MM.1S (cell line): Measurements from ENCODE around the gene CRIP2.

Source experiments
- DNase-seq: peaks from one replicate; pipeline ENCODE4 v3.0.0-alpha.2; 2015
- H2AFZ ChIP-seq: fragments of 300-600 bp; sonication (generic); 2 replicates; pipeline ENCODE4 v1.6.0; 2016; ENCODE audit warnings: antibody characterized with exemption, low read length
- H3F3A ChIP-seq: fragments of 300-600 bp; sonication (generic); 2 replicates; pipeline ENCODE4 v1.6.1; 2016; ENCODE audit warnings: mild to moderate bottlenecking, antibody characterized with exemption, low read length, moderate library complexity, mixed read lengths; ENCODE audit not compliant: insufficient read depth
- H3K27ac ChIP-seq: fragments of 300-600 bp; sonication (generic); 2 replicates; pipeline ENCODE4 v1.5.1; 2016; ENCODE audit warnings: mild to moderate bottlenecking, low read length
- H3K27me3 ChIP-seq: fragments of 300-600 bp; sonication (generic); replicated peaks from 2 replicates; pipeline ENCODE4 v1.6.0; 2016; ENCODE audit warnings: low read length; ENCODE audit not compliant: insufficient read depth
- H3K36me3 ChIP-seq: fragments of 300-600 bp; sonication (generic); replicated peaks from 2 replicates; pipeline ENCODE4 v1.6.1; 2016; ENCODE audit warnings: mild to moderate bottlenecking, low read length, mixed read lengths; ENCODE audit not compliant: insufficient read depth
- H3K4me1 ChIP-seq: fragments of 300-600 bp; sonication (generic); 2 replicates; pipeline ENCODE4 v1.6.1; 2016; ENCODE audit warnings: low read length, mixed read lengths
- H3K4me2 ChIP-seq: fragments of 300-600 bp; sonication (generic); 2 replicates; pipeline ENCODE4 v1.6.0; 2016; ENCODE audit warnings: low read depth, low read length
- H3K4me3 ChIP-seq: fragments of 300-600 bp; sonication (generic); 2 replicates; pipeline ENCODE4 v1.5.1; 2016; ENCODE audit warnings: low read length, mixed read lengths
- H3K79me2 ChIP-seq: fragments of 300-600 bp; sonication (generic); 2 replicates; pipeline ENCODE4 v1.6.1; 2016; ENCODE audit warnings: mixed run types, low read length, mixed read lengths
- H3K9ac ChIP-seq: fragments of 300-600 bp; sonication (generic); 2 replicates; pipeline ENCODE4 v1.6.1; 2016; ENCODE audit warnings: low read length, mixed read lengths
- H3K9me2 ChIP-seq: fragments of 300-600 bp; sonication (generic); replicated peaks from 2 replicates; pipeline ENCODE4 v1.6.1; 2016; ENCODE audit warnings: mild to moderate bottlenecking, low read length, mixed read lengths; ENCODE audit not compliant: insufficient read depth
- H3K9me3 ChIP-seq: fragments of 300-600 bp; sonication (generic); replicated peaks from 2 replicates; pipeline ENCODE4 v1.6.1; 2016; ENCODE audit warnings: mild to moderate bottlenecking, low read length, mixed read lengths; ENCODE audit not compliant: insufficient read depth
- H4K20me1 ChIP-seq: fragments of 300-600 bp; sonication (generic); 2 replicates; pipeline ENCODE4 v1.6.1; 2016; ENCODE audit warnings: mild to moderate bottlenecking, low read length, moderate library complexity, mixed read lengths; ENCODE audit not compliant: insufficient read depth
- EZH2 ChIP-seq: fragments of 300-600 bp; sonication (generic); optimal IDR thresholded peaks from 2 replicates; pipeline ENCODE3; 2017; ENCODE audit warnings: low read depth, mild to moderate bottlenecking, antibody characterized with exemption, low read length, mixed read lengths
- EZH2phosphoT487 ChIP-seq: fragments of 300-600 bp; sonication (generic); IDR thresholded peaks from 2 replicates; pipeline ENCODE4 v1.6.1; 2018; ENCODE audit warnings: antibody characterized with exemption, low read length
- TF ChIP-seq, protein P1 (sequence below): fragments of 300-600 bp; sonication (generic); IDR thresholded peaks from 2 replicates; pipeline ENCODE4 v1.5.1; 2016; ENCODE audit warnings: antibody characterized with exemption, low read length, mixed read lengths

The CRIP2 gene

DNA sequence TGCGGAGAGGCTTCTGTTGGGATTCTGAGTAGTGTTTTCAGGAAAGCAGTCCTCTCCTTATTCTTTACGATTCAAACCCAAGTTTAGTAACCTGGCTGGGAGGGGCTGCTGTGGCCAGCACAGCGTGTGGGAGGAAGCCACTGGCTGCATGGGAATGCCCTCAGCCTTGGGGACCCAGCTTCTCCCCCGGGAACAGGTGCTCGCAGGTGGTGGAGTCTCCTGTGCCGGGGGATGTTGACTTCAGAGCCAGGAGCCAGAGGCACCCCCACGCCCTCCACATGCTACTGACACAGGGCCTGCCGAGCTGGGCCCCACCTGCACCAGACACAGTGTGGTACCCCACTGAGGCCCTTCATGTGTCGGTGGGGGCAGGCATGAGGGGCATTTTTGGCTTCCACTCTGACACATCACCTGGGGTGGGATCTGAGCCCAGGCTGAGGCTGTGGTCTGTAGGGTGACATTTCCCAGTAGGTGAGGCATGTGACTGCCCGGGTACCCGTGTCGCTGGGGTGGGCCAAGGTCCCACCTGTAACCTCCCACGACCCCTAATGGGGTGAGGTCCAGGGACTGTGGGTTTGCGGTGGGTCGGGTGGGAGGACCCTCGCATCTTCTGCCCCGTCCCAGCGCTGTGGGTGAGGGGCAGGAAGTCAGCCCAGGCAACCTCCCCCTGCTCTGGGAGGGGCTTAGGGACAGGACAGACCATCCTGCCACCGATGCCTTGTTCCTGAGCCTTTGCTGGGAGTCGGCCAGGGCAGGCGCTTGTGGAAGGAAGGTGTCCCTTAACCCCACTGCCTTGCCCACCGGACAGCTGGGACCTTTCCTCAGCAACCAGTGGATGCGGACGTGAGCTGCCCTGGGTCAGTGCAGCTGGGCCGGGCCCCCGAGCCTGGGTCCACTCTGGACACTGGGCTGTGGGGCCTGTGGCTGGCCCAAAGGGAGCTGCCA lies 28.4 kb upstream of the CRIP2 start:
- Histone ChIP-seq H3K9me3 (no peaks in the 10 kb centered on the region), H3K4me1 (no peaks in the 10 kb centered on the region), H3K9ac (no peak overlapping the region), H3K36me3 (no peaks in the 10 kb centered on the region), H3F3A (no peaks in the 10 kb centered on the region), H4K20me1 (no peaks in the 10 kb centered on the region), H2AFZ (no peak overlapping the region), H3K4me3 (no peak overlapping the region), H3K9me2 (no peaks in the 10 kb centered on the region), H3K79me2 (no peaks in the 10 kb centered on the region), H3K4me2 (no peak overlapping the region), H3K27me3 (no peaks in the 10 kb centered on the region), H3K27ac (no peak overlapping the region)
- no peak for TF ChIP-seq EZH2phosphoT487
- TF ChIP-seq EZH2: no peak
- TF ChIP-seq, protein P1, sequence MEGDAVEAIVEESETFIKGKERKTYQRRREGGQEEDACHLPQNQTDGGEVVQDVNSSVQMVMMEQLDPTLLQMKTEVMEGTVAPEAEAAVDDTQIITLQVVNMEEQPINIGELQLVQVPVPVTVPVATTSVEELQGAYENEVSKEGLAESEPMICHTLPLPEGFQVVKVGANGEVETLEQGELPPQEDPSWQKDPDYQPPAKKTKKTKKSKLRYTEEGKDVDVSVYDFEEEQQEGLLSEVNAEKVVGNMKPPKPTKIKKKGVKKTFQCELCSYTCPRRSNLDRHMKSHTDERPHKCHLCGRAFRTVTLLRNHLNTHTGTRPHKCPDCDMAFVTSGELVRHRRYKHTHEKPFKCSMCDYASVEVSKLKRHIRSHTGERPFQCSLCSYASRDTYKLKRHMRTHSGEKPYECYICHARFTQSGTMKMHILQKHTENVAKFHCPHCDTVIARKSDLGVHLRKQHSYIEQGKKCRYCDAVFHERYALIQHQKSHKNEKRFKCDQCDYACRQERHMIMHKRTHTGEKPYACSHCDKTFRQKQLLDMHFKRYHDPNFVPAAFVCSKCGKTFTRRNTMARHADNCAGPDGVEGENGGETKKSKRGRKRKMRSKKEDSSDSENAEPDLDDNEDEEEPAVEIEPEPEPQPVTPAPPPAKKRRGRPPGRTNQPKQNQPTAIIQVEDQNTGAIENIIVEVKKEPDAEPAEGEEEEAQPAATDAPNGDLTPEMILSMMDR: no peak
- no peak for DNase-seq

- Histone ChIP-seq H3K36me3 (no peaks in the 10 kb centered on the region), H3K4me3 (no peak overlapping the region), H3F3A (no peaks in the 10 kb centered on the region), H3K9me3 (no peaks in the 10 kb centered on the region), H2AFZ (no peak overlapping the region), H3K4me2 (no peak overlapping the region), H4K20me1 (no peaks in the 10 kb centered on the region), H3K79me2 (no peaks in the 10 kb centered on the region), H3K27me3 (no peaks in the 10 kb centered on the region), H3K27ac (no peak overlapping the region), H3K9ac (no peak overlapping the region), H3K9me2 (no peaks in the 10 kb centered on the region), H3K4me1 (no peaks in the 10 kb centered on the region)
- TF ChIP-seq, protein P1: no peak
- no peak for TF ChIP-seq EZH2
- no peak for TF ChIP-seq EZH2phosphoT487
- no peak for DNase-seq
These were observed 27.6 kb upstream of the CRIP2 start for GRCh38 chr14:105446971-105447370.

GRCh38 chr14:105447651-105448640 lies 26.7 kb upstream of the CRIP2 start:
- H3K79me2 ChIP-seq: no peaks in the 10 kb centered on the region
- DNase-seq: no peak
- H3K36me3 ChIP-seq: no peaks in the 10 kb centered on the region
- H3K4me1 ChIP-seq: no peaks in the 10 kb centered on the region
- H3K27ac ChIP-seq: no peak overlapping the region
- no peak overlapping the region for H3K9ac ChIP-seq
- no peaks in the 10 kb centered on the region for H3F3A ChIP-seq
- no peak overlapping the region for H3K4me2 ChIP-seq
- H3K9me3 ChIP-seq: no peaks in the 10 kb centered on the region
- no peak overlapping the region for H3K4me3 ChIP-seq
- no peaks in the 10 kb centered on the region for H4K20me1 ChIP-seq
- H2AFZ ChIP-seq: no peak overlapping the region
- no peaks in the 10 kb centered on the region for H3K27me3 ChIP-seq
- TF ChIP-seq EZH2 (no peak), EZH2phosphoT487 (no peak)
- TF ChIP-seq, protein P1: no peak
- no peaks in the 10 kb centered on the region for H3K9me2 ChIP-seq
